Left hindlimb (tissue), 1 donor: Measurements from ENCODE around the gene LMTK2.

Experiments
- DNase-seq: peaks from one replicate; pipeline ENCODE4 v3.0.0-alpha.2; 2018

LMTK2 gene

DNA sequence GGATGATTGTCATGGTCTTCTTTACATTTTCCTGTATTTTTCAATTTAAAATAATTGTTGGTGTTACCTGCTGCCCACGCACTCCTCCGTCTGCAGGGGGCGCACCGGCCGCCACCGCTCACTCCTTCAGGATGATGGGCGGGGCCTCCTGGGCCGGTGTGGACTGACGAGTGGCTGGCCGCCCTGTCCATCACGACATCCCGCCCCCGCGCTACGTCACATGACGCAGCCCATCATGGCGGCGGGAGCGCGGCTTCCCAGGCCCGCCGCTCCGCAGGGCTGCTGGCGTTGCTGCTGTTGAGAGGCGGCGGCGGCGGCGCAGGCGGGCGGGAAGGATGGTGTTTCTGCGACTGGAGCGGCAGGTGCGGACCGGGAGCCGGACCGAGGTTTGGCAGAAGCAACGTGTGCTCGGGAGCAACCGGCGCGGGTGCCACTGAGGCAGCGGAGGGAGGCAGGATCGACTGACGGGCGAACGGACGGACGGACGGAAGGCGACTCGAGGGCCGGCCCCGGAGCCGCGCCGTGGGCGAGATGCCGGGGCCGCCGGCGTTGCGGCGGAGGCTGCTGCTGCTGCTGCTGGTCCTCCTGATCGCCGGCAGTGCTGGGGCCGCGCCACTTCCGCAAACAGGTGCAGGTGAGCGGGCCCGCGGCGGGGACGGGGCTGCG is at the start of gene LMTK2:
LMTK2 (plus strand) TSS at position 216 of the 666 bp plus-strand sequence; CDS start at position 532, 316 bp downstream.
- DNase-seq = peak; percentile 96

DNA sequence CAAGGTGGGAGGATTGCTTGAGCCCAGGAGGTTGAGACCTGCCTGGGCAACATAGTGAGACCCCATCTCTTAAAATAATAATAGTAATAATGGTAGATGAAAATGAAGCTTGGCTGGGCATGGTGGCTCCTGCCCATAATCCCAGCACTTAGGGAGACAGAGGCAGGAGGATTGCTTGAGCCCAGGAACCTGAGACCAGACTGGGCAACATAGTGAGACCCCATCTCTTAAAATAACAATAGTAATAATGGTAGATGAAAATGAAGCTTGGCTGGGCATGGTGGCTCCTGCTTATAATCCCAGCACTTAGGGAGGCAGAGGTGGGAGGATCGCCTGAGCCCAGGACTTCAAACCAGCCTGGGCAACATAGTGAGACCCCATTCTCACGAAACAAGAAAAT is 49.5 kb upstream of the LMTK2 start:
- no peak for DNase-seq

DNA sequence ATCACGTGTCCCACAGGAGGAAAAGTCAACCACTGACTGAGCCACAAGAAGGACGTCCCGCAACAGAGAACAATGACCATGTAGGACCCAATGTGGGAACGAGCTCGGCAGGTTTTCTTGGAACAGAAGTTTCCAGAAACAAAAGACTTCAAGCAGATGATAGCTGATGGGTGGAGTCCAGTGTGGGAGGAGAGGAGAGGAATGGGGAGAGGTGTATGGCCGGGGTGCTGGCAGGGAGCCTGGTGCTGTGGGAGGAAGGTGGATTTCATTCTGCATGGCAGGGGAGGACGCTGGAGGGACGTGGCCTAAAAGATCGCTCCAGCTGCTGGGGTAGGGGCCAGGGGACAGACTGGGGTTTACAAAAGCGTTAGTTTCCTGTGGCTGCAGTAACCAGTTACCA is 48.5 kb upstream of the LMTK2 start:
- no peak for DNase-seq

DNA sequence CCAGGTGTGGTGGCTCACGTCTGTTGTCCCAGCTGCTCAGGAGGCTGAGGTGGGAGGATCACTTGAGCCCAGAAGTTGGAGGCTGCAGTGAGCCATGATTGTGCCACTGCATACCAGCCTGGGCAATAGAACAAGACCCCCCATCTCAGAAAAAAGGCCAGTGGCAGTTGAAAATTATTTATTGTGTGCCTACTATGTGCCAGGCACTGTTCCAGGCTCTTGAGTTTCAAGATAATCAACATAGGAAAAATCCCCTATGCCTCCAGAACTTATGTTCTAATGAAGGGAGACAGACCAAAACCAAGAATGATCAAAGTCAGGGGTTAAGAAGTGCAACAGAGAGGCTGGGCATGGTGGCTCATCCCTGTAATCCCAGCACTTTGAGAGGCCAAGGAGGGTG is 42.4 kb upstream of the LMTK2 start:
- no peak for DNase-seq

DNA sequence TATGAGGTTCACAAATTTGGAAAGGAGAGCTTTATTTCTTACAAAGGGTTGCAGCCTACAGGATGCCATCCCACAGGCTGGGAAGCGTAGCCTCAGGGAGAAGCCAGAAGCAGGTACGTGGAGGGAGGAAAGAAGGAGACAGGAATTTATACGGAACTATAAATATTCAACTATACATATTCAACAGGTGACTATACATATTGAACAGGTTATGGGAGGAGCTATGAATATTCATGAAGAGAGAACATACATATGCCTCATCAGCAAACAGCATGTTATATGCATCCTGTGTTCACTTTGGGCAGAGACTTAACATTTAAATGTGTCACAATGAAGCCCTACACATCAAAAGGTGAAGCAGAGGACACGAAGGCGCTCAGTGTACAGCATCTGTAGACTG is 40.5 kb upstream of the LMTK2 start:
- DNase-seq = no peak

DNA sequence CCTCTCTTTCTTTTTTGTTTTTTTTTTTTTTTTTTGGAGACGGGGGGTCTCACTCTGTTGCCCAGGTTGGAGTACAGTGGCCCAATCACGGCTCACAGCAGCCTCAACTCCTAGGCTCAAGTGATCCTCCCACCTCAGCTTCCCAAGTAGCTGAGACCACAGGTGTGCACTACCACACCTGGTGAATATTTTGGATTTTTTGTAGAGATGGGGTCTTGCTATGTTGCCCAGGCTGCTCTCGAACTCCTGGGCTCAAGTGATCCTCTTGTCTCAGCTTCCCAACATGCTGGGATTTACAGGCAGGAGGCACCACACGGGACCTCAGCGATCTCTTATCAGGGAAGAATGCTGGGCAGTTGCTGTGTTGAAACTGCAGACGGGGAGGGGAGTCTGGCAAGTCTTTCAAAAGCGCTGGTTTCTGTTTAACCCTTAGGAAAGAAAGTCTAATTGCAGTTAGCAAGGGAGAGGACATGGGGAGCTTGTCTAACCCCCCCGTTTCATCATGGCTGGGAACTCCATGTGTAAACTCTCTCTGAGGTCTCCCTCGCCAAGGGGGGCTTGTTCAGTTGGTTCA is 39.6 kb upstream of the LMTK2 start:
- no peak for DNase-seq

DNA sequence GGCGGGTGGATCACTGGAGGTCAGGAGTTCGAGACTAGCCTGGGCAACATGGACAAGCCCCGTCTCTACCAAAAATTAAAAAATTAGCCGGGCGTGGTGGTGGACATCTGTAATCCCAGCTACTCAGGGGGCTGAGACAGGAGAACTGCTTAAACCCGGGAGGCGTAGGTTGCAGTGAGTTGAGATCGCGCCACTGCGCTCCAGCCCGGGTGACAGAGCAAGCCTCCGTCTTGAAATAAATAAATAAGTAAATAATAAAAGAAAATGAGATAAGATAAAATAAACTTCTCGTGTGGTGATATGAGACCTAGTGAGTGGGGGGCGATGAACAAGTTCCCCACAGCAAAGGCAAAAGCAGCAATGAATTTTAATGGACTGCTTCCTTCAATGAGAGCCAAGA is 33.6 kb upstream of the LMTK2 start:
- no peak for DNase-seq

DNA sequence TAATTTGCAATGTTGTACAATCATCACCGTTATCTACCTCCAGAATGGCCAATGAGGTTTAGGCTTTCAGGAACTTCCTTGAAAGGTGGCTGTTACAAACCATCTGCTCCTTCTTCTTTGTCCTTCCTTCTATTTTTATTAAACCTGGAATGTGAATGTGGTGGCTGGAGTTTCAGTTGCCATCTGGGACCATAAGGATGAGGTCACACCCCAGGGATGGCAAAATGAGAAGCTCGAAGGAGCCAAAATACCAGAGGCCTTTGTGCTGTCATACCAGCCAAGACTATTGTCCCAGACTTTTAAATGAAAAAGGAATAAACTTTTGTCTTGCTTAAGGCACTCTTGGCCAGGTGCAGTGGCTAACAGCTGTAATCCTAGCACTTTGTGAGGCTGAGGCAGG is 30.9 kb upstream of the LMTK2 start:
- no peak for DNase-seq

DNA sequence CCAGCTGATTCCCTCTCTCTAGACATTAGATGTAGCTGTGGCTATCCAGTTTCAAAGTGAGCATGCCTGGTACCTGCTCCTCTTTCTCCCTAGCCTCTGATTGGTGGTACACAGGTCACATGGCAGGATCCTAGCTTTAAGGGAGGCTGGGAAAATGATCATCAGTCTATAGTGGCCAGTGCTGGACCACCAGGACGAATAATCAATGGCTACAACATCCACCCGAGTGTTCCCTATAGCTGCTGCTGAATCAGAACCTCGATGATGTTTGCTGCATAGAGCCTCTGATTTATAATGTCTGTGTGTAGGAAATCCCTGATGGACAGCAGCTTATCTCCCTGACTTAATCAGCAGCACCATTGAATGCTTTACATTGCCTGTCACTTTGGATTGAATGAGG is 28.9 kb upstream of the LMTK2 start:
- no peak for DNase-seq

DNA sequence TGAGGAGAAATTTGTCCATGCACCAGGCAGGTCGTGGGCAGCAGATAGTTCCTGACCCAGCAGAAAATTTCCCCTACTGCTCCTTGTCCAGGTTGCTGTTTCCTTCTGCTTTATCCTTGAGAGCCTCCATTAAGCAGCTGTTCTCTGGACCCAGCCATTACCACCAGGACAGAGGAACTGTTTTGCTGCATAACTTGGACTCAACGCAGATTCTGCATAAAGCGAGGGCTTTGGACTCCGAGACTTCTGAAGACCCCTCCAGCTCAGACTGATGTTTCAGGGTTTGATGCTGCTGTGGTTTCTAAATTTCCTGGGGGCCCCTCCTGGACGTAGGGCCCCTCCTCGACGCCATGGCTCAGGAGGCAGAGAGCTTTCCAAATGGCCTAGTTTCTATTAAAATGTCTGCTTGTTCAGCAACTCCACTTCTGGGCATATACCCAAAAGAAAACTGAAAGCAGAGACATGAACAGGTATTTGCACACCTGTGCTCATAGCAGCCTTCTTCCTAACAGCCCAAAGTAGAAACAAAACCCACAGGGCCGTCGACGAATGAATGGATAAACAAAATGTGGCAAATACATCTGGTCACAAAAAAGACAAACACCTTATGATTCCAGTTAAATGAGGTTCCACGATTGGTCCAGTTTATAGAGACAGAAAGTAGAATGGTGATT is 28.3 kb upstream of the LMTK2 start:
- no peak for DNase-seq

DNA sequence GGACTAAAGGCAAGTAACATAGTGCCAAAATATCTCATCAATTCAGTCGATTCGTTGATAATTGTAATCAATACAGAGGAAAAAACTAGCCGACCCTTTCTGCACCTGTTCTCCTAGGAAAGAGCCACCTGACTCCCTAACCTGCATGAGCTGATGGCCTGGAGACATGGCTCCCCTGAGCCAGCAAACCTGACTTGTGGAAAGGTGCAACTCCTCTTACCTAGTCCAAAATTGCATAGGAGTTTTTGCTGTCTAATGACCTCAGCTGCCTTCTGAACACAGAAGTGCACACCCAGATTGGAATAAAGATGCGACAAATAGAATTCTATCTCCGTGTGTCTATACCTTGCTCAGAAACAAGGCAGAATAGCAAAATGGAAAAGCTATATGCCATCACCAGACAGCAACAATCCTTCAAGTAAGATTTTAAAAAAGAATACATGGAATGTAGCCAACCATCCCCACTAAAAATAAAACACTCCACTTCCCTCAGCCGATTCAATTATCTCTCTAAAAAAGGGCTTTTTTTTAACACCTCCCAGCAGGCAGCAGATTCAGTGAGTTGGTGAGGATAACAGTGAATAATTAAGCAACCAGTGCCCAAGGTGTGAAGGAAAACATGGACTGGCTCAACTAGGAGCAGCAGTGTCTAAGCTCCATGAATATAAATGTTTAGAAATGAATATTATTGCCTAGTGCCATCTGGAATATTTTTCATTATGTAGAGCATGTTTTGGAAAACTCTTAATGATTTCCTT is 26.6 kb upstream of the LMTK2 start:
- DNase-seq = no peak

DNA sequence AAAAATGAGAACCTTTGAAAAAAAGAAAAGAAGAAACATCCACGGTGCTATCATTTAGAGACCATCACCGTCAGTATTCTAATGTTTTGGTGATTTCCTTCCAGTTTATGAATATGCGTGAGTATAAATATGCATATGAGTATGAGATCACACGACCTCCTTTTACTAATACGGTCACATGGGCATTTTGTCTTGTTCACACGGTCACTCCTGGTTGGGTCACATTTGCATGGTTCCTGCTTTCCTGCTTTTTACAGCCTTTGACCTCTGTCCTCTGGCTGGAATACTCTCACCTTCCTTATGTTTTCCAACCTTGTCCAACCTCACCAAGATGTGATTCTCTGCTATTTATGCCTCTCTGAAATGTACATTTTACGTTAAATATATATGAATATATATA is 25.3 kb upstream of the LMTK2 start:
- no peak for DNase-seq

DNA sequence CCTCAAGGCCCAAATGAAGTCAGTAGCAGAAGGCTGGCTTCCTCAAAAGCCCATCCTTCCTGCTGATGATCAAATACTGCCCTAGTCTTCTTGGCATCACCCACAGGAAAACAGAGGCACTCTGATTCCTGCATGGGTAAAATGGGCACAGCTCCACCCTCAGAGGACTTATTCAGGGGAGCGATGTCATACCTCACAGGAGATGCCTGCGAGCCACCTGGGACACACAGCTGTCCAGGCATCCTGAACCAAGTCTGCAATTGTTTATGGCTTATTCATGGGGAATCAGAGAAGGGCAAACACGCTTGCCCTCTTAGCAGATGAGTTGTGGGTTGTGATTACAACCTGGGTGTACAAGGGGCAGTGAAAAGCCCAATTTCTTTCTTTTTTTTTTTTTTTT is 22.0 kb upstream of the LMTK2 start:
- DNase-seq = no peak

DNA sequence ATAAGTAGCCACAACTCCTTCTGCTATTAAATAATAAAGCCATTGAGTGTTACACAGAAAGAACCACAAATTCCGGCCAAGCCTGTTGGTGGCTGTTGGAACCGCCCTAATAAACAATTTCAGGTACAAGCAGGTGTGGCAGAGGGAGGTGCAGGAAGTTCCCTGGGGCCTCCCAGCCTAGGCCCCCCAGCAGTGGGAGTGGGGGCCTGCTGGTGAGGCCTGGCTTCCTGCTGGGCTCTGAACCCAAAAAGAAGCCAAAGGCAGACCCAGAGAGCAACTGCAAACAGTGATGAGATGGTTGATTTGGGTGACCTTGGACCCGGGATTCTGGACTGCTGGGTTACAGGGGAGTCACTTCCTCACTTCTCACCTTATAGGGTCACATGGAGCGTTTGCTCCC is 21.0 kb upstream of the LMTK2 start:
- DNase-seq = no peak

DNA sequence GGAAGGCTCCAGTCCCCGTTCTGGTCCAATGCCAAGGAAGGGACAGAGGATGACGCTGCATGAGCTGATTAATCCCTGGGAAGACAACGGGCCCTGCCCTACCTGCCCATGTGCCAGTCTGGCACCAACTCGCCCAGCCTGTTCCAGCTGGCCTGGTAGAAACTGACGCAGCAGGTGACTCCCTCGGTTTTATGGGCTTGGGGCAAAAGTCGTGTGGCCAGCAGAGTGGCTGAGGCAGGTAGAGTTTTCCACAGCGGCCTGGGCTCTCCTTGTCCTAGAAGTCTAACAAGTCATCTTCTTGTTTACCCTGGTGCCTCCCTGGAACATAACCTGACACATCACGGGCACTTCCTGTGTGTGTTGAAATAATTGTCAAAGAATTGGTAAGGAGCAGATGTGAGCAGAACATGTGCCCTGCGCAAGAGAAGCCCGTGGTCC is 20.4 kb upstream of the LMTK2 start:
- DNase-seq = no peak

DNA sequence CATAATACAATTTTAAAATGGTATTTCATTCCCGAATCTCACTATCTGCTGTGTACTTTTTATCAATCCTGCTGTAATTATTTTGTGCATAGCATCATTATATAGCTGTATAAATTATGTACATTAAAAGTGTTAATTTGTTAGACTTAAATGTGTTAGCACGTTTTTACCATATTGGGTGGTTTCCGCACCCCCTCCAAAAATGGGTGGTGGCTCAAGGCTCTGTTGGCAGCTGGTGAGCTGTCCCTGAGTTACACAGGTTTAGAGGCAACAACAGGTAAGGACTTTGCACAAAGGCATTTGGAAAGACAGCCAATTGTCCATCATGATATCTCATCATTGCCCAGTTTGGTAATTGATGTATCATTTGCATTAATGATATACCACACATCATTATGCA is 18.6 kb upstream of the LMTK2 start:
- DNase-seq = no peak

DNA sequence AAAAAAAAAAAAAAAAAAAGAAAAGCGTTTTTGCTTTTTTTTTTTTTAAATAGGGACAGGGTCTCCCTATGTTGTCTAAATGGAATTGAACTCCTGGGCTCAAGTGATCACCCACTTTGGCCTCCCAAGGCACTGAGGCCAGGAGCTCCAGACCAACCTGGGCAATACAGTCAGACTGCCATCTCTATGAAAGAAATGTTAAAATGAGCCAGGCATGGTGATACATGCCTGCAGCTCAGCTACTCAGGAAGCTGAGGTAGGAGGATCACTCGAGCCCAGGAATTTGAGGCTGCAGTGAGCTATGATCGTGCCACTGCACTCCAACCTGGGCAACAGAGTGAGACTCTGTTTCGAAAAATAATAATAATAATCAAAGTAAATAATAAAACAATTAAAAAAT is 16.5 kb upstream of the LMTK2 start:
- DNase-seq = no peak

DNA sequence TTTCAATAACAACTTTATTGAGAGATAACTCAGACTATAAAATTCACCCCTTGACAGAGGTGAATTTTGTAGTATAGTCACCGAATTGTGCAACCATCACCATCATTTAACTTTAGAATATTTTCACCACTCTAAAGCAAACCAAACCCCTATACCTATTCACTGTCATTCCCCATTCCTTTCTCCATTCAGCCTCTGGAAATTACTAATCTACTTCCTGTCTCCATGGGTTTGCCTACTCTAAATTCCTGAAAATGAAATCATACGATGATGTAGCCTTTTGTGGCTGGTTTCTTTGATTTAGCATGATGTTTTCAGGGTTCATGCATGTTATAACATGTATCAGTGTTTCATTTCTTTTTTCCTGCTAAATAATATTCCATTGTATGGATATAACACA is 15.6 kb upstream of the LMTK2 start:
- DNase-seq = no peak

DNA sequence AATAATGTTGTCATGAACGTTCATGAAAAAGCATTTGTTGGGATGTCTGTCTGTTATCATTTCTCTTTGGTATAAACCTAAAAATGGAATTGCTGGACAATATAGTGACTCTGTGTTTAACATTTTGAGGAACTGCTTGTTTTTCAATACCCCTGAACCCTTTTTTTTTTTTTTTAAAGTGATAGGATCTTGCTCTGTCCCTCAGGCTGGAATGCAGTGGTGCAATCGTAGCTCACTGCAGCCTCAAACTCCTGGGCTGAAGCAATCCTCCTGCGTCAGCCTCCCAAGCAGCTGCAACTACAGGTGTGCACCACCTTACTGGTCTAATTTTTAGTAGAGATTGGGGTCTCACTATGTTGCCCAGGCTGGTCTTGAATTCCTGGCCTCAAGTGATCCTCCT is 15.1 kb upstream of the LMTK2 start:
- DNase-seq = no peak

DNA sequence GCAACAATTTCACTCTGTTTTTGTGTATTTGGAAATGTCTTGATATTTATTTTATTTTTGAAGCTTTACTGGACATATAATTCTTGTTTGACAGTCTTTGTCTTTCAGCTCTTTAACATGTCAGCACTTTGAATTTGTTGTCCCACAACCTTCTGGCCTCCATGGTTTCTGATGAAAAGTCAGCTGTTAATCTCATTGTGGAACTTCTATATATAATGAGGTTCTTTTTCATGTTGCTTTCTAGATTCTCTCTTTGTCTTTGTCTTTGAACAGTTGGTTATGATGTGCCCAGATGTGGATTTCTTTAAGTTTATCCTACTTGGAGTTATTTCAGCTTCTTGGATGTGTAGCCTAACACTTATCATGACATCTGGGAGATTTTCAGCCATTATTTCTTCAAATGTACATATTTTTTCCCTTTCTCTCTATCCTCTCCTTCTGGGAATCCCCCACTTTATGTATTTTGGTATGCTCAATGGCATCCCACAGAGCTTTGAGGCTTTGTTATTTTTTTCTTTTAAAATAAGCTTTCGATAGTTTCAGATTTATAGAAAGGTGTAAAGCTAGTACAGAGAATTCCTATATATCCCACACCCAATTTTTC is 9.5 kb upstream of the LMTK2 start:
- no peak for DNase-seq

DNA sequence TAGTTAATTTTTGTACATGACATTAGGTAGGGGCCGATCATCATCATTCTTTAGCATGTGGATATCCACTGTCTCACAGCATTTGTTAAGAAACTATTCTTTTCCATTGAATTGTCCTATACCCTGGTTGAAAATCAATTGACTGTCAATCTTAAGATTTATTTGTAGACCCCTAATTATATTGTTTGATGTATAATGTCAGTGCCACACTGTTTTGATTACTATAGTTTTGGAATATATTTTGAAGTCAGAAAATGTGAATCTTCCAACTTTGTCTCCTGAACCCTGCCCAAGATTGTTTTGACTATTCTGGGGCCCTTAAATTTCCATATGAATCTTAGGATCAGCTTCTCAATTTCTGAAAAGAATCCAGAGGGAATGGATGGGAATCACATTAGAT is 6.6 kb upstream of the LMTK2 start:
- DNase-seq = no peak

DNA sequence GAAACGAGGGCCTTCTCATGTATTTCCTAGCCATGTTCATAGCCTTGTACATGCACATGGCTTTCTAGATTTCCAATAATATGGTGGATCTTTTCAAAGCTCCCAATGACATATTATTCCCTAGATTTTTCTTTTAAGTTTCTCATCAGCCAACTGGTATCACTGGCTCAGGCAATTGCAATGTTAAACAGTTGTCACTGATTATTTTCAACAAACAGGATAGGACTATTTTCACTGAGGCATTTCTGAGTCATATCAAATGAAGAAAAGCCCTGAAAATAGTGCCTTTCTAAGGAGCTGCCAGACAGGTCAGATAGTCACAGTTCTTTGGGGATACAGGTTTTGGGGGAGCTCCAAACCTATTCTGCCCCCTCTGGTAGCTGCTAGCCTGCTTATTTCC is 4.5 kb upstream of the LMTK2 start:
- DNase-seq = no peak

DNA sequence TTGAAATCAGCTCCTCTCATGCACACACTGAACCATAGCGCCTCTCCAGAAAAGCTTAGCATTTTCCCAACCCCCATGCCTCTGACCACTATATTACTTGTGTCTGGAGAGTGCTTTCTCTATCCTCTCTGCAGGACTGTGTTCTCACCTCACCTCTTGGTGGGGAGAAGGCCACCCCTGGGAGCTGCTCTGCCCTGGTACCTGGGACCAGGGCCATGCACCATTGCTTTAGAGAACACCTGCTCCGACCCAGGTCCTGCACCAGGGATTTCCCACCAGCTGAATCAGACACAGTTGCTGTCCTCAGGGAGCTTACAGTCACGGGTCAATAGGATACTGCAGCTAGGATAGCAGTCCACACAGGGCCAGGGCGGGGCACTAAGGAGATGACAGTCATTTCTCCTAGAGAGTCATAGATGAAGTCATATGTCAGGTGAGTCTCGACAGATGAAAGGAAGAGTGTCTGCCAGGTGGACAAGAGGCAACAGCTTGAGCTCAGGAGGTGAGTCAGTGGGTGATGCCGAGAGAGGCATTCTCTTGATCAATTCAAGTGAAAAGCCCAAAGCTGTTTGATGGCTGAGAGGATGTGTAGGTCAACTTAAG is 619 bp upstream of the LMTK2 start:
- DNase-seq = no peak
